Loucy (cell line): ENCODE measurements around the gene MAFB.

Experiments
- H2AFZ ChIP-seq: fragments of 200-600 bp; sonication (generic); 2 replicates; pipeline ENCODE4 v1.6.0; 2016; ENCODE audit warnings: antibody characterized with exemption, mild to moderate bottlenecking, low read length, moderate library complexity
- H3F3A ChIP-seq: fragments of 200-600 bp; 2 replicates; pipeline ENCODE4 v1.6.0; 2016; ENCODE audit warnings: antibody characterized with exemption, low read depth, mild to moderate bottlenecking
- H3K27me3 ChIP-seq: fragments of 200-600 bp; sonication (generic); 2 replicates; pipeline ENCODE4 v1.6.1; 2014; ENCODE audit warnings: low read length, mild to moderate bottlenecking; ENCODE audit not compliant: insufficient read depth, poor library complexity, severe bottlenecking
- H3K36me3 ChIP-seq: fragments of 200-600 bp; sonication (generic); 2 replicates; pipeline ENCODE4 v1.6.1; 2016; ENCODE audit warnings: low read length; ENCODE audit not compliant: insufficient read depth
- H3K4me1 ChIP-seq: fragments of 200-600 bp; sonication (generic); 2 replicates; pipeline ENCODE4 v1.5.1; 2014; ENCODE audit warnings: low read length, mild to moderate bottlenecking; ENCODE audit not compliant: insufficient read depth, poor library complexity, severe bottlenecking
- H3K4me2 ChIP-seq: fragments of 200-600 bp; sonication (generic); 2 replicates; pipeline ENCODE4 v1.6.0; 2014; ENCODE audit warnings: antibody characterized with exemption, low read length, low read depth, mild to moderate bottlenecking; ENCODE audit not compliant: poor library complexity, severe bottlenecking
- H3K4me3 ChIP-seq: fragments of 200-600 bp; sonication (generic); 2 replicates; pipeline ENCODE4 v1.5.1; 2014; ENCODE audit warnings: low read length, mild to moderate bottlenecking, mixed read lengths; ENCODE audit not compliant: poor library complexity, severe bottlenecking
- H3K79me2 ChIP-seq: fragments of 200-600 bp; sonication (generic); 2 replicates; pipeline ENCODE4 v1.6.1; 2014; ENCODE audit warnings: low read length; ENCODE audit not compliant: insufficient read depth
- H3K9ac ChIP-seq: fragments of 200-600 bp; sonication (generic); 2 replicates; pipeline ENCODE4 v1.6.0; 2014; ENCODE audit warnings: mild to moderate bottlenecking, low read depth, low read length, moderate library complexity; ENCODE audit not compliant: poor library complexity, severe bottlenecking
- H3K9me2 ChIP-seq: fragments of 200-600 bp; sonication (generic); replicated peaks from 2 replicates; pipeline ENCODE4 v1.6.1; 2016; ENCODE audit warnings: low read depth, low read length, mixed read lengths
- H3K9me3 ChIP-seq: fragments of 200-600 bp; sonication (generic); 2 replicates; pipeline ENCODE4 v1.6.1; 2014; ENCODE audit warnings: mild to moderate bottlenecking, antibody characterized with exemption, low read length, low read depth; ENCODE audit not compliant: insufficient read depth
- H4K20me1 ChIP-seq: fragments of 200-600 bp; sonication (generic); 2 replicates; pipeline ENCODE4 v1.6.0; 2014; ENCODE audit warnings: antibody characterized with exemption, low read length, mild to moderate bottlenecking; ENCODE audit not compliant: insufficient read depth, poor library complexity, severe bottlenecking
- EZH2phosphoT487 ChIP-seq: fragments of 200-600 bp; IDR thresholded peaks from 2 replicates; pipeline ENCODE4 v1.6.1; 2018; ENCODE audit warnings: antibody characterized with exemption, mild to moderate bottlenecking, moderate library complexity, borderline replicate concordance
- TF ChIP-seq, protein P1 (sequence below): fragments of 200-600 bp; sonication (generic); conservative IDR thresholded peaks from 2 replicates; pipeline ENCODE4 v1.5.1; 2014; ENCODE audit warnings: mild to moderate bottlenecking, antibody characterized with exemption, low read length

The MAFB gene

DNA sequence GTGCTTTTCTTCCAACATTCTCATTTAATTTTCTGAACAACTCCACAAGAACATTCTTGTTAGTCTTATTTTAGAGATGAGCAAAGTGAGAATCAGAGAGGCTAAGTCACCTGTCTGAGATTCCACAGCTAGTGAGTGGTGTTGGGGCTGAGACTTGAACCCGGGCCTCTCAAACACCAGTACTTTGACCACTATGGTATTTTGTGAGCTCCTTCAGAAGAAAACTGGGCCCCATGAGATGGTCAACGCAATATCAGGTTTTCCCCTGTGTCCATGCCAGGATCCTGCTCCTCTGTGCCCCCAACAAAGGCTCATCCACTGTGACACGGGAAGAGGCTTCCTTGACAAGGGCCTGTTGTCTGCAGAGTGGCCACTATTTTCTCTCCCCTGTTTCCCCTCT, 51.9 kb downstream of the MAFB start:
- Histone ChIP-seq H3K9me3 (no peaks in the 10 kb centered on the region), H3K4me1 (no peaks in the 10 kb centered on the region), H3K4me2 (no peak overlapping the region), H3K27me3 (no peaks in the 10 kb centered on the region), H3K4me3 (no peak overlapping the region), H2AFZ (no peak overlapping the region), H4K20me1 (no peaks in the 10 kb centered on the region), H3K36me3 (no peaks in the 10 kb centered on the region), H3K79me2 (no peaks in the 10 kb centered on the region), H3K9ac (no peak overlapping the region), H3F3A (no peaks in the 10 kb centered on the region), H3K9me2 (no peaks in the 10 kb centered on the region)
- TF ChIP-seq EZH2phosphoT487, result no peak
- TF ChIP-seq, protein P1, sequence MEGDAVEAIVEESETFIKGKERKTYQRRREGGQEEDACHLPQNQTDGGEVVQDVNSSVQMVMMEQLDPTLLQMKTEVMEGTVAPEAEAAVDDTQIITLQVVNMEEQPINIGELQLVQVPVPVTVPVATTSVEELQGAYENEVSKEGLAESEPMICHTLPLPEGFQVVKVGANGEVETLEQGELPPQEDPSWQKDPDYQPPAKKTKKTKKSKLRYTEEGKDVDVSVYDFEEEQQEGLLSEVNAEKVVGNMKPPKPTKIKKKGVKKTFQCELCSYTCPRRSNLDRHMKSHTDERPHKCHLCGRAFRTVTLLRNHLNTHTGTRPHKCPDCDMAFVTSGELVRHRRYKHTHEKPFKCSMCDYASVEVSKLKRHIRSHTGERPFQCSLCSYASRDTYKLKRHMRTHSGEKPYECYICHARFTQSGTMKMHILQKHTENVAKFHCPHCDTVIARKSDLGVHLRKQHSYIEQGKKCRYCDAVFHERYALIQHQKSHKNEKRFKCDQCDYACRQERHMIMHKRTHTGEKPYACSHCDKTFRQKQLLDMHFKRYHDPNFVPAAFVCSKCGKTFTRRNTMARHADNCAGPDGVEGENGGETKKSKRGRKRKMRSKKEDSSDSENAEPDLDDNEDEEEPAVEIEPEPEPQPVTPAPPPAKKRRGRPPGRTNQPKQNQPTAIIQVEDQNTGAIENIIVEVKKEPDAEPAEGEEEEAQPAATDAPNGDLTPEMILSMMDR, result no peak

DNA sequence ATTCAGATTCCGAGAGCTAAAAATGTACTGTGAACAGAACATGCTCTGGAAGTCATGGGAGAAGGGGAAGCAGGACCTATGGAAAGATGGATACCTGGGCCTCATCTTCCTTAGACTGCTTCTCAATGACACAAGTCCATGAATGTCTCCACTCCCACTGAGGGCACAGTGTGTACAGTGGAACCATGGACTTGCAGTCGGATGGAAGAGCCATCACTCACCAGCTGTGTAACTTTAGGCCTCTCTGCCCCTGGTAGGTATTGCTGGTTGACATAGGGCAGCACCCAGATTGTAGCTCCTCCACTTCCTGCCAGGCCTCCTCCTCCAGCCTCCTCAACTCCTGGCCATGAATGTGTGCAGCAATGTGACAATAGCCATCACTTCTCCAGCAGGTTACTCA, 52.5 kb downstream of the MAFB start:
- Histone ChIP-seq H3K4me2 (no peak overlapping the region), H3K4me3 (no peak overlapping the region), H3K4me1 (no peaks in the 10 kb centered on the region), H3F3A (no peaks in the 10 kb centered on the region), H3K79me2 (no peaks in the 10 kb centered on the region), H3K9me3 (no peaks in the 10 kb centered on the region), H3K27me3 (no peaks in the 10 kb centered on the region), H3K9ac (no peak overlapping the region), H3K36me3 (no peaks in the 10 kb centered on the region), H4K20me1 (no peaks in the 10 kb centered on the region), H2AFZ (no peak overlapping the region), H3K9me2 (no peaks in the 10 kb centered on the region)
- TF ChIP-seq EZH2phosphoT487, result no peak
- TF ChIP-seq, protein P1, result no peak

- Histone ChIP-seq H3K4me1 (no peaks in the 10 kb centered on the region), H3F3A (no peaks in the 10 kb centered on the region), H3K27me3 (no peaks in the 10 kb centered on the region)
Observed at GRCh38 chr20:40635971-40636370, 53.1 kb downstream of the MAFB start.

More at GRCh38 chr20:40635971-40636370, 53.1 kb downstream of the MAFB start:
- no peaks in the 10 kb centered on the region for H4K20me1 ChIP-seq
- H2AFZ ChIP-seq, result no peak overlapping the region
- H3K9ac ChIP-seq, result no peak overlapping the region
- no peak overlapping the region for H3K4me3 ChIP-seq
- TF ChIP-seq, protein P1, result no peak
- H3K79me2 ChIP-seq, result no peaks in the 10 kb centered on the region
- no peaks in the 10 kb centered on the region for H3K9me3 ChIP-seq
- no peak overlapping the region for H3K4me2 ChIP-seq
- no peaks in the 10 kb centered on the region for H3K36me3 ChIP-seq
- H3K9me2 ChIP-seq, result no peaks in the 10 kb centered on the region
